CD4-positive, alpha-beta memory T cell (primary cell): ENCODE data around the gene SSU72. TPM values are rescaled to one million over a fixed set of nuclear protein-coding genes. Genes with fewer than 3 reads are reported as not detected.

Experiments used
- polyA plus RNA-seq, 2 donors: library from polyadenylated mRNA; unstranded; fragments of 300-500 nt; fragmentation: Illumina TruSeq; gene quantifications; one replicate each; pipeline ENCODE4 v1.2.3, GENCODE V29; 2021
- total RNA-seq, 2 experiments: library from RNA; stranded (reverse); gene quantifications; one replicate each; pipeline ENCODE4 v1.2.3, GENCODE V29; 2021

SSU72 gene
- total and polyA plus RNA-seq, 4 experiments from 2014 or later: 128 to 209 (median 167) TPM

Other genes starting within 250 kb of the SSU72 start
- 1 to 10 TPM; 1.5 TPM for gene TAS1R3, start 243.6 kb downstream of the SSU72 start, total RNA-seq
- gene TAS1R3, start 243.6 kb downstream of the SSU72 start, polyA plus RNA-seq: under 1 TPM in 1 of 2 donors, not detected in 1; 0.47 TPM
- gene DVL1, start 225.4 kb downstream of the SSU72 start, total RNA-seq: 10 to 100 TPM; 43.7 to 44.6 TPM
- 1 to 10 TPM in 1 of 2 donors, under 1 TPM in 1; 0.19 to 1.9 TPM for gene DVL1, start 225.4 kb downstream of the SSU72 start, polyA plus RNA-seq
- gene MXRA8, start 216.3 kb downstream of the SSU72 start, total RNA-seq: under 1 TPM in 1 of 2 experiments, not detected in 1; 0.35 TPM
- gene MXRA8, start 216.3 kb downstream of the SSU72 start, polyA plus RNA-seq: under 1 TPM in 1 of 2 donors, not detected in 1; 0.57 TPM
- 10 to 100 TPM; 60.4 to 72.7 TPM for gene AURKAIP1, start 199.7 kb downstream of the SSU72 start, total RNA-seq
- gene AURKAIP1, start 199.7 kb downstream of the SSU72 start, polyA plus RNA-seq: 100 to 1,000 TPM; 159 to 179 TPM
- gene CCNL2, start 175.5 kb downstream of the SSU72 start, total RNA-seq: 100 to 1,000 TPM; 388 to 394 TPM
- 10 to 100 TPM; 18.3 to 36.6 TPM for gene CCNL2, start 175.5 kb downstream of the SSU72 start, polyA plus RNA-seq
- 100 to 1,000 TPM; 119 to 123 TPM for gene MRPL20, start 167.6 kb downstream of the SSU72 start, total RNA-seq
- gene MRPL20, start 167.6 kb downstream of the SSU72 start, polyA plus RNA-seq: 100 to 1,000 TPM; 171 to 202 TPM
- gene ANKRD65, start 153.6 kb downstream of the SSU72 start, total RNA-seq: not detected
- gene ANKRD65, start 153.6 kb downstream of the SSU72 start, polyA plus RNA-seq: not detected
- not detected for gene VWA1, start 139.2 kb downstream of the SSU72 start, total RNA-seq
- not detected for gene VWA1, start 139.2 kb downstream of the SSU72 start, polyA plus RNA-seq
- 1 to 10 TPM; 1.5 to 1.6 TPM for gene ATAD3C, start 125.2 kb downstream of the SSU72 start, total RNA-seq
- gene ATAD3C, start 125.2 kb downstream of the SSU72 start, polyA plus RNA-seq: 1 to 10 TPM; 1.8 to 2.1 TPM
- 10 to 100 TPM; 51.1 to 53.8 TPM for gene ATAD3B, start 103.1 kb downstream of the SSU72 start, total RNA-seq
- 1 to 10 TPM; 2.9 to 8.1 TPM for gene ATAD3B, start 103.1 kb downstream of the SSU72 start, polyA plus RNA-seq
- 10 to 100 TPM; 23.0 to 24.7 TPM for gene ATAD3A, start 62.7 kb downstream of the SSU72 start, total RNA-seq
- 10 to 100 TPM in 1 of 2 donors, 1 to 10 TPM in 1; 9.5 to 12.2 TPM for gene ATAD3A, start 62.7 kb downstream of the SSU72 start, polyA plus RNA-seq
- 1 to 10 TPM; 1.8 to 2.8 TPM for gene TMEM240, start 34.2 kb downstream of the SSU72 start, total RNA-seq
- not detected for gene TMEM240, start 34.2 kb downstream of the SSU72 start, polyA plus RNA-seq
- 1 to 10 TPM; 2.7 to 2.9 TPM for gene FNDC10, start 25.3 kb upstream of the SSU72 start, total RNA-seq
- 1 to 10 TPM in 1 of 2 donors, under 1 TPM in 1; 0.72 to 1.3 TPM for gene FNDC10, start 25.3 kb upstream of the SSU72 start, polyA plus RNA-seq
- gene MIB2, start 40.6 kb upstream of the SSU72 start, total RNA-seq: 100 to 1,000 TPM; 112 to 114 TPM
- gene MIB2, start 40.6 kb upstream of the SSU72 start, polyA plus RNA-seq: 10 to 100 TPM; 12.7 to 34.6 TPM
- gene MMP23B, start 57.3 kb upstream of the SSU72 start, total RNA-seq: 1 to 10 TPM; 3.5 to 3.7 TPM
- under 1 TPM in 1 of 2 donors, not detected in 1; 0.53 TPM for gene MMP23B, start 57.3 kb upstream of the SSU72 start, polyA plus RNA-seq
- gene CDK11B, start 84.1 kb upstream of the SSU72 start, total RNA-seq: 10 to 100 TPM; 44.2 to 44.7 TPM
- 10 to 100 TPM in 1 of 2 donors, 1 to 10 TPM in 1; 2.5 to 24.5 TPM for gene CDK11B, start 84.1 kb upstream of the SSU72 start, polyA plus RNA-seq
- gene SLC35E2B, start 117.9 kb upstream of the SSU72 start, total RNA-seq: 100 to 1,000 TPM; 123 to 130 TPM
- 10 to 100 TPM; 29.4 to 48.7 TPM for gene SLC35E2B, start 117.9 kb upstream of the SSU72 start, polyA plus RNA-seq
- 100 to 1,000 TPM; 148 to 162 TPM for gene CDK11A, start 149.5 kb upstream of the SSU72 start, total RNA-seq
- 10 to 100 TPM in 1 of 2 donors, 1 to 10 TPM in 1; 7.2 to 24.0 TPM for gene CDK11A, start 149.5 kb upstream of the SSU72 start, polyA plus RNA-seq
- gene NADK, start 203.6 kb upstream of the SSU72 start, total RNA-seq: 10 to 100 TPM; 48.9 to 56.0 TPM
- gene NADK, start 203.6 kb upstream of the SSU72 start, polyA plus RNA-seq: 10 to 100 TPM; 21.0 to 28.1 TPM